Medulla oblongata (tissue), 1 donor: ENCODE data around the gene YPEL3.
"Not testable (repeated sequence)": the region's sequence is repeated elsewhere in the genome, so short reads cannot be mapped to it uniquely, and the experiment has no call there.

Experiments used
- DNase-seq: peaks from one replicate; pipeline ENCODE4 v3.0.0-alpha.2; 2015; ENCODE audit errors: extremely low spot score

Gene YPEL3

GRCh38 chr16:30096105-30096861 lies at the start of gene YPEL3:
TSS of gene YPEL3 (minus strand) at chr16:30096213. CDS start at chr16:30095482, 731 bp downstream.
- peak; percentile 93 for DNase-seq

GRCh38 chr16:30145657-30146056 lies 49.6 kb upstream of the YPEL3 start:
- no peak for DNase-seq

GRCh38 chr16:30144917-30145316 lies 48.9 kb upstream of the YPEL3 start:
- DNase-seq, result no peak

- no peak for DNase-seq
Observed at GRCh38 chr16:30144017-30144416, 48.0 kb upstream of the YPEL3 start.

GRCh38 chr16:30143347-30143702 lies 47.3 kb upstream of the YPEL3 start:
- no peak for DNase-seq

GRCh38 chr16:30142672-30143346 lies 46.8 kb upstream of the YPEL3 start:
- peak; percentile 24 for DNase-seq

- DNase-seq, result no peak
Observed at GRCh38 chr16:30141750-30142149, 45.7 kb upstream of the YPEL3 start.

GRCh38 chr16:30139583-30140481 lies 43.8 kb upstream of the YPEL3 start:
- DNase-seq, result no peak

GRCh38 chr16:30137897-30138296 lies 41.9 kb upstream of the YPEL3 start:
- DNase-seq, result peak; percentile 32

- peak; percentile 73 for DNase-seq
Observed at GRCh38 chr16:30136971-30137605, 41.1 kb upstream of the YPEL3 start.

GRCh38 chr16:30132591-30132990 lies 36.6 kb upstream of the YPEL3 start:
- no peak for DNase-seq

GRCh38 chr16:30131869-30132475 lies 36.0 kb upstream of the YPEL3 start:
- DNase-seq, result no peak

GRCh38 chr16:30127993-30128392 lies 32.0 kb upstream of the YPEL3 start:
- DNase-seq, result no peak

GRCh38 chr16:30125690-30126089 lies 29.7 kb upstream of the YPEL3 start:
- DNase-seq, result not testable (repeated sequence)

- no peak for DNase-seq
Observed at GRCh38 chr16:30124985-30125379, 29.0 kb upstream of the YPEL3 start.

- peak; percentile 26 for DNase-seq
Observed at GRCh38 chr16:30122604-30123160, 26.7 kb upstream of the YPEL3 start.

GRCh38 chr16:30121741-30122571 lies 25.9 kb upstream of the YPEL3 start:
- DNase-seq, result peak; percentile 47

- no peak for DNase-seq
Observed at GRCh38 chr16:30120340-30121105, 24.5 kb upstream of the YPEL3 start.

GRCh38 chr16:30119428-30119827 lies 23.4 kb upstream of the YPEL3 start:
- DNase-seq, result no peak
